Measurements from ENCODE around the gene PRELID2. TPM values are rescaled to one million over a fixed set of nuclear protein-coding genes. Genes with fewer than 3 reads are reported as not detected.

The PRELID2 gene
- polyA plus RNA-seq, 3 donors = 0.77 to 2.0 (median 1.5) TPM

GRCh38 chr5:145825751-145826180 lies 9.4 kb downstream of the PRELID2 start:
- intact Hi-C loops (cut with micrococcal nuclease) = loop anchor here (5.0 to 10.0 kb wide), 2 partner anchors 143 to 1621 kb away; no protein-coding TSS in a partner anchor
- DNase-seq = peak; percentile 23 to 48 (median 43)

GRCh38 chr5:145824040-145824439 lies 11.1 kb downstream of the PRELID2 start:
- H3K4me3 Mint-ChIP-seq = no peak overlapping the region
- H3K27me3 Mint-ChIP-seq (ENCODE audit: low read depth in 3 of 3) = peaks cover 0 to 2% (median 0%) of the 10 kb centered on the region in 3 donors
- intact Hi-C loops (cut with micrococcal nuclease) = loop anchor here in 1 of 2 donors (10.0 kb wide), 1 partner anchor 1619 kb away; no protein-coding TSS in a partner anchor
- Histone ChIP-seq H3K79me2 (ENCODE audit: insufficient read depth, low read length) (no peaks in the 10 kb centered on the region), H3K4me3 (replicated peaks in 1 of 3; ENCODE audit: low read depth in 2 of 3, low read length in 3 of 3) (no peak overlapping the region), H3K27me3 (ENCODE audit: control insufficient read depth in 2 of 2, insufficient read depth in 2 of 2, low read length in 2 of 2) (no peaks in the 10 kb centered on the region), H3K4me2 (replicated peaks; ENCODE audit: extremely low read depth, low read length, poor library complexity, severe bottlenecking) (no peak overlapping the region), H3K9ac (ENCODE audit: insufficient read depth, low read length, poor library complexity, severe bottlenecking) (no peak overlapping the region), H3K36me3 (replicated peaks in 1 of 2; ENCODE audit: control insufficient read depth in 1 of 2, insufficient read depth in 2 of 2, low read length in 2 of 2) (no peaks in the 10 kb centered on the region), H3K27ac (ENCODE audit: low read depth in 1 of 2, low read length in 2 of 2) (no peak overlapping the region), H3K4me1 (ENCODE audit: control insufficient read depth in 1 of 2, insufficient read depth in 2 of 2, low read length in 2 of 2) (no peaks in the 10 kb centered on the region), H4K20me1 (ENCODE audit: insufficient read depth, low read length) (no peaks in the 10 kb centered on the region), H2AFZ (ENCODE audit: insufficient read depth, low read depth, low read length, poor library complexity, severe bottlenecking) (no peak overlapping the region), H3K9me3 (replicated peaks in 1 of 2; ENCODE audit: control insufficient read depth in 1 of 2, insufficient read depth in 1 of 2, low read length in 2 of 2) (no peaks in the 10 kb centered on the region)
- peaks cover 0 to 2% of the 10 kb centered on the region in 2 donors for H3K36me3 Mint-ChIP-seq
- TF ChIP-seq CTCF (IDR thresholded peaks at IDR 0.05) = no peak
- WGBS (ENCODE audit: insufficient coverage) = no CpG with 5 or more reads among the region's 4 CpGs
- H3K4me1 Mint-ChIP-seq = no peaks in the 10 kb centered on the region
- H3K27ac Mint-ChIP-seq = peak overlapping the region in 1 of 7 donors; percentile 1
- no peaks in the 10 kb centered on the region for H3K9me3 Mint-ChIP-seq
- no peak for DNase-seq

More at GRCh38 chr5:145825751-145826180, 9.4 kb downstream of the PRELID2 start:
- no peaks in the 10 kb centered on the region for H3K36me3 ChIP-seq (replicated peaks in 1 of 2; ENCODE audit: control insufficient read depth in 1 of 2, insufficient read depth in 2 of 2, low read length in 2 of 2)
- H4K20me1 ChIP-seq (ENCODE audit: insufficient read depth, low read length) = no peaks in the 10 kb centered on the region
- no peaks in the 10 kb centered on the region for H3K79me2 ChIP-seq (ENCODE audit: insufficient read depth, low read length)
- 50% methylated on average over 2 of the region's 3 CpGs for WGBS (ENCODE audit: insufficient coverage)
- no peak overlapping the region for H3K4me2 ChIP-seq (replicated peaks; ENCODE audit: extremely low read depth, low read length, poor library complexity, severe bottlenecking)
- Mint-ChIP-seq H3K4me1 (peaks cover 4% of the 10 kb centered on the region), H3K27ac (no peak overlapping the region), H3K9me3 (no peaks in the 10 kb centered on the region), H3K4me3 (no peak overlapping the region), H3K27me3 (ENCODE audit: low read depth in 3 of 3) (peaks cover 0 to 2% (median 0%) of the 10 kb centered on the region in 3 donors), H3K36me3 (peaks cover 0 to 2% of the 10 kb centered on the region in 2 donors)
- H2AFZ ChIP-seq (ENCODE audit: insufficient read depth, low read depth, low read length, poor library complexity, severe bottlenecking) = peak overlapping the region; percentile 22
- no peak overlapping the region for H3K4me3 ChIP-seq (replicated peaks in 1 of 3; ENCODE audit: low read depth in 2 of 3, low read length in 3 of 3)
- H3K9me3 ChIP-seq (replicated peaks in 1 of 2; ENCODE audit: control insufficient read depth in 1 of 2, insufficient read depth in 1 of 2, low read length in 2 of 2) = no peaks in the 10 kb centered on the region
- H3K27ac ChIP-seq (ENCODE audit: low read depth in 1 of 2, low read length in 2 of 2) = no peak overlapping the region
- no peaks in the 10 kb centered on the region for H3K4me1 ChIP-seq (ENCODE audit: control insufficient read depth in 1 of 2, insufficient read depth in 2 of 2, low read length in 2 of 2)
- peak; percentile 82 for TF ChIP-seq CTCF (IDR thresholded peaks at IDR 0.05)
- H3K9ac ChIP-seq (ENCODE audit: insufficient read depth, low read length, poor library complexity, severe bottlenecking) = no peak overlapping the region
- H3K27me3 ChIP-seq (ENCODE audit: control insufficient read depth in 2 of 2, insufficient read depth in 2 of 2, low read length in 2 of 2) = no peaks in the 10 kb centered on the region
